ENCODE results near the gene ETV6.

DNA sequence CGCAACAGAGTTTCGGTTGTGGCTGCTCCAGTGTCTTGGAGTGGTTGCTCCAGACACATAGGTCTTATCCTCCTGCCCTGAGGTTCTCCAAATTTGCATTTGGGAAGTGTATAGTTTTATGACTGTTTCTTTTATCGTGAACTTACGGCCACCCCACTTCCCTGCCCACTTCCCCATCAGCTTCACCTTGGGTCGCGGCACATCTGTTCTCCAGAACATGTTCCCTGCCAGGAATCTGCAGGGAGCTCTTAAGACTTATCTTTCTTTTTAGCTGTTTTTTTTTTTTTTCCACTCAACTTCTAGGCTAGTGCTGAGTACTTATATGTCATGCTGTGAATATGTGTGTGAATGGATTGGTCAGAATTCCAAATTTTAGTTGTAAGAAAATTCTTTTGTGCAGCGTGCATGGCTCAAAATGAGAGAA is 75.4 kb downstream of the ETV6 start:
- TF ChIP-seq, protein P1, sequence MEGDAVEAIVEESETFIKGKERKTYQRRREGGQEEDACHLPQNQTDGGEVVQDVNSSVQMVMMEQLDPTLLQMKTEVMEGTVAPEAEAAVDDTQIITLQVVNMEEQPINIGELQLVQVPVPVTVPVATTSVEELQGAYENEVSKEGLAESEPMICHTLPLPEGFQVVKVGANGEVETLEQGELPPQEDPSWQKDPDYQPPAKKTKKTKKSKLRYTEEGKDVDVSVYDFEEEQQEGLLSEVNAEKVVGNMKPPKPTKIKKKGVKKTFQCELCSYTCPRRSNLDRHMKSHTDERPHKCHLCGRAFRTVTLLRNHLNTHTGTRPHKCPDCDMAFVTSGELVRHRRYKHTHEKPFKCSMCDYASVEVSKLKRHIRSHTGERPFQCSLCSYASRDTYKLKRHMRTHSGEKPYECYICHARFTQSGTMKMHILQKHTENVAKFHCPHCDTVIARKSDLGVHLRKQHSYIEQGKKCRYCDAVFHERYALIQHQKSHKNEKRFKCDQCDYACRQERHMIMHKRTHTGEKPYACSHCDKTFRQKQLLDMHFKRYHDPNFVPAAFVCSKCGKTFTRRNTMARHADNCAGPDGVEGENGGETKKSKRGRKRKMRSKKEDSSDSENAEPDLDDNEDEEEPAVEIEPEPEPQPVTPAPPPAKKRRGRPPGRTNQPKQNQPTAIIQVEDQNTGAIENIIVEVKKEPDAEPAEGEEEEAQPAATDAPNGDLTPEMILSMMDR (IDR thresholded peaks at IDR 0.05 in 2 of 3, conservative IDR thresholded peaks at IDR 0.05 in 1 of 3; ENCODE audit: borderline replicate concordance in 1 of 3, insufficient read depth in 1 of 3, low read depth in 2 of 3, low read length in 2 of 3) = no peak
- TF ChIP-seq RAD21 (IDR thresholded peaks at IDR 0.05; ENCODE audit: low read depth) (no peak), JUND (IDR thresholded peaks at IDR 0.05) (no peak), TCF7L2 (IDR thresholded peaks at IDR 0.05; ENCODE audit: borderline replicate concordance, extremely low read depth, insufficient read depth, insufficient read length) (no peak), EZH2 (IDR thresholded peaks at IDR 0.05) (no peak), REST (IDR thresholded peaks at IDR 0.05; ENCODE audit: low read depth) (no peak), MAX (IDR thresholded peaks at IDR 0.05) (no peak), POLR2A (IDR thresholded peaks at IDR 0.05; ENCODE audit: borderline replicate concordance, extremely low read depth, insufficient read depth, insufficient read length) (no peak), EGR1 (IDR thresholded peaks at IDR 0.05; ENCODE audit: low read depth) (no peak), ZNF274 (IDR thresholded peaks at IDR 0.05; ENCODE audit: low read depth, low read length) (no peak), YY1 (IDR thresholded peaks at IDR 0.05; ENCODE audit: extremely low read depth, insufficient replicate concordance, low read depth, low read length) (no peak), ZFX (IDR thresholded peaks at IDR 0.05) (no peak), SP1 (IDR thresholded peaks at IDR 0.05; ENCODE audit: low read depth) (no peak)
